ENCODE measurements around the gene IGSF9.
"Not testable (repeated sequence)": the region's sequence is repeated elsewhere in the genome, so short reads cannot be mapped to it uniquely, and the experiment has no call there.

The IGSF9 gene

DNA sequence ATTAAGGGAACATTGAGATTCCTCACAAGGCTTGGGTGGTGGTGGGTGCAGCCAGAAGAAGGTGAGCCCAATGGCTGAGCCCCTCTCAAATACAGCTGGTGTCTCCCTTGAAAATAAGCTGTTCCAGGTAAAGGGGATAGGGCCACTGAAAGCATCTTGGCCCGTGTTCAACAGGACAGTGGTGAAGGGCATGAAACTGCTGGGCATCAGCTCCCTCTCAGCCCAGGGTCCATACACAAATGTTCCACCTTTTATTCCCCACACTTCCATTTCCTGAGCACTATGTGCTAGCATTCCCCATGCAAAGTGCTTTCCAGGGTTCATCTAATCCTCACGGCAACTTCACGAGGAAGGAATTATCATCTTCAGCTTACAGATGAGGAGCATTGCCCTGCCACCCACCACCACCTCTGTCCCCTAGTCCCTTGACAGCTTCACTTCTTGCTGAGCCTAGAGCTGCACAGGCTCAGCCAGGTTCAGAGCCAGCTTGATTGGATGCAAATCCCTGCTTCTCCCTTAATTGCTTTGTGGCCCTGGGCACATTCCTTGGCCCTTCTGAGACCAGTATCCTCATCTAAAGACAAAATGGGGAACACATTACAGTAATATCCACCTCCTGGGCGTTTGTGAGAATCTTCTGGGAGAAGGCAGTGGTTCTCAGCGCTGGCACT lies 29.7 kb downstream of the IGSF9 start:
- Histone ChIP-seq H3K27me3 (ENCODE audit: control insufficient read depth in 5 of 5, insufficient read depth in 4 of 5, low read length in 5 of 5) (no peaks in the 10 kb centered on the region), H3K9ac (ENCODE audit: low read length in 5 of 5) (peak overlapping the region in 1 of 5 donors; percentile 27), H3K36me3 (ENCODE audit: control insufficient read depth in 5 of 5, insufficient read depth in 5 of 5, low read length in 5 of 5) (peaks cover 2 to 52% (median 42%) of the 10 kb centered on the region in 5 donors), H3K4me3 (ENCODE audit: low read depth in 1 of 5, low read length in 5 of 5) (no peak overlapping the region), H3K27ac (ENCODE audit: low read depth, low read length) (no peak overlapping the region), H3K4me1 (ENCODE audit: control insufficient read depth in 5 of 5, insufficient read depth in 5 of 5, low read length in 5 of 5) (peaks cover 6 to 52% (median 45%) of the 10 kb centered on the region in 5 donors), H3K9me3 (ENCODE audit: control insufficient read depth in 5 of 5, low read length in 5 of 5) (no peaks in the 10 kb centered on the region)

DNA sequence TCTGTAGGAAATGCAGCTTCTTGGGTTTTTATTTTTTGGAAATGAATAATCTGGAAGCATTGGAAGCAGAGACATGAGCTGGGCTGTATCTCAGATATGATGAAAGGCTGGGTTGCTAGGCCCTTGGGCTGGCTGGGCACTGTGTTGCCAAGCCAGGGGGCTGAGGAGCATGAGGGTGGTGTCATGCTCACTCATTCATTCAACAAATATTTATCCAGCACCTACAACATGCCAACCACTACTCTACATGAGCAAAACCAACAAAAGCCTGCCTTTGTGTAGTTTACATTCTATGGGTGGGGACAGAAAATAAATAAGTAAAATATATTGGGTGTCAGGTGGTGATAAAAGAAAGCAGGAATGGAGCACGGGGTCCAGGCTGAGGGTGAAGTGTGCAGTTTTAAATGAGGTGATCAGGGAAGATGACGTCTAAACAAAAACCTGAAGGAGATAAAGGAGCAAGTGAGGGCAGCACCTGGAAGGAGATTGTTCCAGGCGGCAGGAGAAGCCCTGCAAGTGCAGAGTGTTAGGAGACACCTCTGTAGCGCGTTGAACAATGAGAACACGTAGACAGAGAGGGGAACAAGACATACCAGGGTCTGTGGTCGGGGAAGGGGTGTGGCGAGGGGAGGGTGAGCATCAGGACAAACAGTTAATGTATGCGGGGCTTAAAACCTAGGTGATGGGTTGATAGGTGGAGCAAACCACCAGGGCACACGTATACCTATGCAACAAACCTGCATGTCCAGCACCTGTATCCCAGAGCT lies 31.0 kb downstream of the IGSF9 start:
- Histone ChIP-seq H3K36me3 (ENCODE audit: control insufficient read depth in 5 of 5, insufficient read depth in 5 of 5, low read length in 5 of 5) (peaks cover 0 to 39% (median 29%) of the 10 kb centered on the region in 5 donors), H3K9me3 (ENCODE audit: control insufficient read depth in 5 of 5, low read length in 5 of 5) (no peaks in the 10 kb centered on the region), H3K4me3 (ENCODE audit: low read depth in 1 of 5, low read length in 5 of 5) (no peak overlapping the region), H3K27ac (ENCODE audit: low read depth, low read length) (no peak overlapping the region), H3K27me3 (ENCODE audit: control insufficient read depth in 5 of 5, insufficient read depth in 4 of 5, low read length in 5 of 5) (no peaks in the 10 kb centered on the region), H3K4me1 (ENCODE audit: control insufficient read depth in 5 of 5, insufficient read depth in 5 of 5, low read length in 5 of 5) (peaks cover 2 to 49% (median 42%) of the 10 kb centered on the region in 5 donors), H3K9ac (ENCODE audit: low read length in 5 of 5) (no peak overlapping the region)

DNA sequence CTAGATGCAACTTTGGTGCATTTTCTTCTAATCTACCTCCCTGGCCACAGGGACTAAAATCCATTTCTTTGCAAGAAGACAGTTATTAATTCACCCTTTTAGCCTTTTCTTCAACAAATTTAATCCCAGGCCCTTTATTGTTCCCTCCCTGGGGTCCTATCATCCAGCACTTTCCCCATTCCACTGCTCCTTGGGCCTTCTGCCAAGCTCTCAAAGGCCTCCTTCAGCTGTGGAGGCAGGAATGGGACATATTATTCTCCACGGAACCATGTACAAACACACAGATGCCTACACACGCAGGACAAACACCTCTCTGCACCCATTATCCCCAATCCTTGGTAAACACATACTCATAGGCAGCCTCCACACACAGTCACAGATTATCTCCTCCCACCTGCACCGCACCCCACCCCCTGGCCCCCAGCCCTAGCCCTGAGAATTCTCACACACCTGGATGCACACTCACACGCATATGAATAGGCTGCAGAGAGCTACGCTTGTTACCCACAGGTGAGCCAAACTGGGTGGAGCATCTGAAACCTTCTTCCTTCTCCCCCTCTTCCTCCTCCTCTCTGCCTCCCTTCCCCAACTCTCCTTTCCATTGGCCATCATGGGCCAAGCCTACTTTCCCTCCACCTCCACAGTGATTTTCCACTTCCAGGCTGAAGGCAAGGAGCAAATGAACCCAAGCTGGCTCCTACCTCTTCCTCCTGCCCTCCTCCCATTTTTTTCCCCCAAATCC lies 31.8 kb downstream of the IGSF9 start:
- peaks cover 2 to 44% (median 37%) of the 10 kb centered on the region in 5 donors for H3K4me1 ChIP-seq (ENCODE audit: control insufficient read depth in 5 of 5, insufficient read depth in 5 of 5, low read length in 5 of 5)
- no peak overlapping the region for H3K9ac ChIP-seq (ENCODE audit: low read length in 5 of 5)

DNA sequence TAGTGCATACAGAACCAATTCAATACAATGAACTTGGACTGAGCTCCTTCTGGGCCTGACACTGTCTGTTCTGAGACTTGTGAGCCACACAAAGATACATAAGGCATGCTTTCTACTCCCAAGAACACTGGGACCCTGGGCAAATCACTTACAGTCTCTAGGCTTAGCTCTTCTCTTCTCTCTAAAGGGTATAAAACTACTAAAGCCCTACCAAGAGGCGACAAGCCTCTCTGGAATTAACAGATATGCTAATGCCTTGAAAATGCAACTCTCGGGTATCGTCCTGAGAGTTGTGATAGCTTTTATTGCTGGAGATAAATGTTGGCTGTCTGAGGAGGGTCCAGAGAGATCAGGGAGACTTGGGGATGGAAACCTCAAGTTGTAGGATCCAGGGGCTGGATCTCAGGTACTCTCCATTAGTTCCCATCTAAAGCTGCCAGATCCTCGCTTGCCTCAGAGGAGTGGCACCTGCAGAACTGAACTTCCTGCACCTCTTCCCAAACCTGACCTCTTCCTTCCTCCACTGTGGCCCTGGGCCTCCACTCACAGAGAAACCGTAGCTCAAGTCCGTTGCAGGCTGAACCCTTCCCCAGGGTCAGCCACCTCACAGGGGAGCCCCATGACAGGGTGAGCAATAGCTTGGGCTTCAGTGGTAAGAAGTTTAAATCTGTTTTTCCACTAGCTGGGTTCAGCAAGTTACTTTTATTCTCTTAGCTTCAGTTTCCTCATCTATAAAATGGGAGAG lies 33.9 kb downstream of the IGSF9 start:
- H3K27me3 ChIP-seq (ENCODE audit: control insufficient read depth in 5 of 5, insufficient read depth in 4 of 5, low read length in 5 of 5), result no peaks in the 10 kb centered on the region
- H3K9me3 ChIP-seq (ENCODE audit: control insufficient read depth in 5 of 5, low read length in 5 of 5), result no peaks in the 10 kb centered on the region
- H3K27ac ChIP-seq (ENCODE audit: low read depth, low read length), result no peak overlapping the region
- H3K36me3 ChIP-seq (ENCODE audit: control insufficient read depth in 5 of 5, insufficient read depth in 5 of 5, low read length in 5 of 5), result peaks cover 0 to 13% (median 4%) of the 10 kb centered on the region in 5 donors
- H3K9ac ChIP-seq (ENCODE audit: low read length in 5 of 5), result no peak overlapping the region
- peaks cover 0 to 29% (median 25%) of the 10 kb centered on the region in 5 donors for H3K4me1 ChIP-seq (ENCODE audit: control insufficient read depth in 5 of 5, insufficient read depth in 5 of 5, low read length in 5 of 5)
- no peak overlapping the region for H3K4me3 ChIP-seq (ENCODE audit: low read depth in 1 of 5, low read length in 5 of 5)

More for the DNA sequence above, 31.8 kb downstream of the IGSF9 start:
- no peak overlapping the region for H3K4me3 ChIP-seq (ENCODE audit: low read depth in 1 of 5, low read length in 5 of 5)
- H3K27ac ChIP-seq (ENCODE audit: low read depth, low read length), result no peak overlapping the region
- H3K36me3 ChIP-seq (ENCODE audit: control insufficient read depth in 5 of 5, insufficient read depth in 5 of 5, low read length in 5 of 5), result peaks cover 0 to 31% (median 21%) of the 10 kb centered on the region in 5 donors
- no peaks in the 10 kb centered on the region for H3K27me3 ChIP-seq (ENCODE audit: control insufficient read depth in 5 of 5, insufficient read depth in 4 of 5, low read length in 5 of 5)
- H3K9me3 ChIP-seq (ENCODE audit: control insufficient read depth in 5 of 5, low read length in 5 of 5), result no peaks in the 10 kb centered on the region

DNA sequence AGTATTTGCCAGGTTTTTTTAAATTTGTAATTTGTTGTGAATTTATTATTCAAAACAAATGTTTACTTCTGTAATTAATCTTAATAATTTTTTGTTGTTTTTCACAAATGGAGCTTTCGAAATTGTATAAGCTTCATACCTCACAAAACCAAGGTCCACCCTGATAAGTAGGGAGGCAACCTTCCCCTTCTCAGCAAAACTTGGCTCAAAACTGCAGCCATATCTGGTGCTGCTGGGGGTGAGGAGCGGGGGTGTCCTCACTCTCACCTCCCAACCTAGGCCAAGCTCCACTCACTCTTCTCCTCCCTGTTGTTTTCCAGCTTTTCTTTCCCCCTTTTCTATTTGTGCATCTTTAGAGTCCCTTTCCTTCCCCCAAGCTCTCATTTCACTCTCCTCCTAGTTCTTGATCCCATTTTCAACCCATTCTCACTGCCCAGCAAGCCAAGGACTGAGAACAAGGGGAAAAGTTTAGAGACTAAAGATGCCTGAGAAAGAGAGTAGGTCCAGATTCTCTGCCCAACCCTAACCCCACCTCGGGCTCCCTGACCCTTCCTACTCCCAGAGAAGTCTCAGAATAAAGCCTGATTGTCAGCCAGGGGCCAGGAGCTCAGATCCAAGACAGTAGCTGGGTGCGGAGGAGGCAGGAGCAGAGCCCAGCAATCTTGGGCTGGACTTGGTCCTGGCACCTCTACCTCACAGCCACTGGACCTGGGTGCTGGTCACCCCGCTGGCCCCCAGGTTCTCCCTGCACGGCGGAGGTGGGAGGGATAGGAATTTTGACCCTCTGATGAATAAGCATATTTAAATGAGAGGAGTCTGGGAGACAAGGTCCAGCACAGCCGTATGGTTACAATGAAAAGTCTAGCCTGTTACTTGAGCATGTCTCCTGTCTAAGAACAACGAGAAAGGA lies 37.1 kb downstream of the IGSF9 start:
- no peaks in the 10 kb centered on the region for H3K27me3 ChIP-seq (ENCODE audit: control insufficient read depth in 5 of 5, insufficient read depth in 4 of 5, low read length in 5 of 5)
- no peak overlapping the region for H3K27ac ChIP-seq (ENCODE audit: low read depth, low read length)
- no peaks in the 10 kb centered on the region for H3K9me3 ChIP-seq (ENCODE audit: control insufficient read depth in 5 of 5, low read length in 5 of 5)
- H3K36me3 ChIP-seq (ENCODE audit: control insufficient read depth in 5 of 5, insufficient read depth in 5 of 5, low read length in 5 of 5), result no peaks in the 10 kb centered on the region
- H3K4me1 ChIP-seq (ENCODE audit: control insufficient read depth in 5 of 5, insufficient read depth in 5 of 5, low read length in 5 of 5), result peaks cover 0 to 24% (median 21%) of the 10 kb centered on the region in 5 donors
- no peak overlapping the region for H3K4me3 ChIP-seq (ENCODE audit: low read depth in 1 of 5, low read length in 5 of 5)
- H3K9ac ChIP-seq (ENCODE audit: low read length in 5 of 5), result no peak overlapping the region

DNA sequence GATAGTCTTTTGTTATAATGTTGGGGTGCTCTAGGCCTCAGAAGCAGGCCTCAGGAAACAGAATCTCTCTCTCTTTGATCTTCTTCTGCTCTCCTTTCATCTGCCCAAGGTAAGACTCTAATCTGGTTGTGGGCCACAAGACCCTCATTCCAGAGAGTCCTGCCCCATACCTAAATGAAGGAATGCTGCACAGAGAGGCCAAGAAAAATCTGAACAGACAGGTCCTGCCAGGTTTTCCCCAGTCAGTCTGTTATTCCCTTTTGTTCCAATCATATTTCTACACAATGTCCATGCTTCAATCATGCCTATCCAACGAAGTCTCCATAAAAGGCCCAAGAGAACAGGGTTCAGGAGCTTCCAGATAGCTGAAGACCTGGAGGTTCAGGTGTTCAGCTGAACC lies 38.5 kb downstream of the IGSF9 start:
- H3K27me3 ChIP-seq (ENCODE audit: control insufficient read depth in 5 of 5, insufficient read depth in 4 of 5, low read length in 5 of 5), result no peaks in the 10 kb centered on the region
- H3K9me3 ChIP-seq (ENCODE audit: control insufficient read depth in 5 of 5, low read length in 5 of 5), result no peaks in the 10 kb centered on the region
- peaks cover 0 to 21% (median 16%) of the 10 kb centered on the region in 5 donors for H3K4me1 ChIP-seq (ENCODE audit: control insufficient read depth in 5 of 5, insufficient read depth in 5 of 5, low read length in 5 of 5)
- no peaks in the 10 kb centered on the region for H3K36me3 ChIP-seq (ENCODE audit: control insufficient read depth in 5 of 5, insufficient read depth in 5 of 5, low read length in 5 of 5)
- H3K27ac ChIP-seq (ENCODE audit: low read depth, low read length), result no peak overlapping the region
- no peak overlapping the region for H3K4me3 ChIP-seq (ENCODE audit: low read depth in 1 of 5, low read length in 5 of 5)
- H3K9ac ChIP-seq (ENCODE audit: low read length in 5 of 5), result no peak overlapping the region

DNA sequence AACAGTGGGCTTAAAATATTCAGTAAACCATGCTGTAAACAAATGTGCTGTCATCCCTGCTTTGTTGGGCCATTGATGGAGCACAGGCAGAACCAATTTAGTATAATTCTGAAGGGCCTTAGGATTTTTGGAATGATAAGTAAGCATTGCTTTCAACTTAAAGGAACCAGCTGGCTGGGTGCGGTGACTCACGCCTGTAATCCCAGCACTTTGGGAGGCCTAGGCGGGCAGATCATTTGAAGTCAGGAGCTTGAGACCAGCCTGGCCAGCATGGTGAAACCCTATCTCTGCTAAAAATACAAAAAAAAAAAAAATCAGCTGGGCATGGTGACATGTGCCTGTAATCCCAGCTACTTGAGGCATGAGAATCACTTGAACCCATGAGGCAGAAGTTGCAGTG lies 41.4 kb downstream of the IGSF9 start:
- H3K27me3 ChIP-seq (ENCODE audit: control insufficient read depth in 5 of 5, insufficient read depth in 4 of 5, low read length in 5 of 5); H3K9ac ChIP-seq (ENCODE audit: low read length in 5 of 5); H3K9me3 ChIP-seq (ENCODE audit: control insufficient read depth in 5 of 5, low read length in 5 of 5); H3K27ac ChIP-seq (ENCODE audit: low read depth, low read length); H3K4me3 ChIP-seq (ENCODE audit: low read depth in 1 of 5, low read length in 5 of 5); H3K36me3 ChIP-seq (ENCODE audit: control insufficient read depth in 5 of 5, insufficient read depth in 5 of 5, low read length in 5 of 5): not testable (repeated sequence)
- H3K4me1 ChIP-seq (ENCODE audit: control insufficient read depth in 5 of 5, insufficient read depth in 5 of 5, low read length in 5 of 5), result peaks cover 0 to 16% (median 9%) of the 10 kb centered on the region in 5 donors

DNA sequence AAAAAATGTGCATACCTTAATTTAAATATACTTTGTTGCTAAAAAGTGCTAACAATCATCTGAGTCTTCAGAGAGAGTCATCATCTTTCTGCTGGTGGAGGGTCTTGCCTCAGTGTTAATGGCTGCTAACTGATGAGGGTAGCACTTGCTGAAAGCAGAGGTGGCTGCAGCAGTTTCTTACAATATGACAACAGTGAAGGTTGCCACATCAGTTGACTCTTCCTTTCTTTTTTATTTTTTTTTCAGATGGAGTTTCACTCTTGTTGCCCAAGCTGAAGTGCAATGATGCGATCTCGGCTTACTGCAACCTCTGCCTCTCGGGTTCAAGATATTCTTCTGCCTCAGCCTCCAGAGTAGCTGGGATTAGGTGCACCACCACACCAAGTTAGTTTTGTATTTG lies 42.9 kb downstream of the IGSF9 start:
- H3K4me3 ChIP-seq (ENCODE audit: low read depth in 1 of 5, low read length in 5 of 5), result no peak overlapping the region
- H3K4me1 ChIP-seq (ENCODE audit: control insufficient read depth in 5 of 5, insufficient read depth in 5 of 5, low read length in 5 of 5), result peaks cover 0 to 17% (median 14%) of the 10 kb centered on the region in 5 donors
- no peaks in the 10 kb centered on the region for H3K36me3 ChIP-seq (ENCODE audit: control insufficient read depth in 5 of 5, insufficient read depth in 5 of 5, low read length in 5 of 5)
- no peak overlapping the region for H3K9ac ChIP-seq (ENCODE audit: low read length in 5 of 5)
- no peaks in the 10 kb centered on the region for H3K27me3 ChIP-seq (ENCODE audit: control insufficient read depth in 5 of 5, insufficient read depth in 4 of 5, low read length in 5 of 5)
- no peaks in the 10 kb centered on the region for H3K9me3 ChIP-seq (ENCODE audit: control insufficient read depth in 5 of 5, low read length in 5 of 5)
- H3K27ac ChIP-seq (ENCODE audit: low read depth, low read length), result no peak overlapping the region

Data from subcutaneous abdominal adipose tissue (tissue), 5 donors.